ENCODE measurements around the gene YPEL4.
A peak's percentile ranks its signal among the peaks of the same experiment; 100 is the strongest.

Gene YPEL4

DNA sequence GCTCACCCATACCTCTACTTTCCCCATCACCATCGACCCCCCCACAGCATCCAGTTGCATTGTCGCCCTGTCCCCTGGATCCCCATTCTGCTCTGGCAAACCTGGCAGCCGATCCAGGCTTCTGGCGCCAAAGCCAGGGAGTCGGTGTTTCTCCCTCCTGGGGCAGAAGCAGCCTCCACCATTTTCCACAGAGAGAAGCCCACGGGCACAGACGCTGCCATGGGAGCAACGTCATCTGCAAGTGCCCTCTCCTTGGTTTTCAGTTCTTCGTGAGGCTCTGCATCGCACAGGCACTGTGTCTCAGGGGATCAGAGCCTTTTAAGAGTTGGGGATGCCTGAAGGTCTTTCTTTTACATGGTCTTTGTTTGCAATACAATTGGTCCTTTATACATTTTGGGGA is 2.3 kb downstream of the YPEL4 start:
- no peak for DNase-seq (ENCODE audit: low spot score)
- in situ Hi-C loops (cut with MboI; ENCODE audit: low pct_unique_long_range_greater_than_20kb, low sequenced_read_pairs, unreplicated experiment), result loop anchor here (25.0 kb wide), 1 partner anchor 285 kb away; no protein-coding TSS in a partner anchor
- TF ChIP-seq, protein P1, sequence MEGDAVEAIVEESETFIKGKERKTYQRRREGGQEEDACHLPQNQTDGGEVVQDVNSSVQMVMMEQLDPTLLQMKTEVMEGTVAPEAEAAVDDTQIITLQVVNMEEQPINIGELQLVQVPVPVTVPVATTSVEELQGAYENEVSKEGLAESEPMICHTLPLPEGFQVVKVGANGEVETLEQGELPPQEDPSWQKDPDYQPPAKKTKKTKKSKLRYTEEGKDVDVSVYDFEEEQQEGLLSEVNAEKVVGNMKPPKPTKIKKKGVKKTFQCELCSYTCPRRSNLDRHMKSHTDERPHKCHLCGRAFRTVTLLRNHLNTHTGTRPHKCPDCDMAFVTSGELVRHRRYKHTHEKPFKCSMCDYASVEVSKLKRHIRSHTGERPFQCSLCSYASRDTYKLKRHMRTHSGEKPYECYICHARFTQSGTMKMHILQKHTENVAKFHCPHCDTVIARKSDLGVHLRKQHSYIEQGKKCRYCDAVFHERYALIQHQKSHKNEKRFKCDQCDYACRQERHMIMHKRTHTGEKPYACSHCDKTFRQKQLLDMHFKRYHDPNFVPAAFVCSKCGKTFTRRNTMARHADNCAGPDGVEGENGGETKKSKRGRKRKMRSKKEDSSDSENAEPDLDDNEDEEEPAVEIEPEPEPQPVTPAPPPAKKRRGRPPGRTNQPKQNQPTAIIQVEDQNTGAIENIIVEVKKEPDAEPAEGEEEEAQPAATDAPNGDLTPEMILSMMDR (IDR thresholded peaks at IDR 0.05; ENCODE audit: extremely low read depth, insufficient read depth, missing control alignments), result no peak

DNA sequence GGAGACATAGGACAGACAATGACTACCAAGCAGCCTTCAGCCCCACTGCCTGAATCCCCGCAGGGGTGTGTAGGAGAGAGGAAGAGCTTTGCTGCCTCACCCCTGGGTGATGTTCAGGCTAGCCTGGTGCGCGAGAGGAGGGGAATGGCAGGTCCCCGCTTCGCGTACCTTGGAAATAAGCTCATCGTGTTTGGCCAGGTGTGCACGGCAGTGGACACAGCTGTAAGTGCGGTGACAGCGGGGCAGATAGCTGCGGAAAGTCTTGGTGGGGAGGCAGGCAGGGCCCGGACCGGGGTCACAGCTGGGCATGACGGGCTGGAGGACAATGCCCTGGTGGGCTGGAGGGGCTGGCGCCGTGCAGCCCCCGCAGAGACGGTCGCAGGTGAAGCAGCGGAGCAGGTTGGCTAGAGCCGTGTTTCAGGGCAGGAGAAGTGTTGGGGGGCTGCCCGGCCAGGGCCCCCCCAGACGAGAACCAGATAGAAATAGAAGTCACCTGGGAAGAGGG is 2.9 kb downstream of the YPEL4 start:
- DNase-seq (ENCODE audit: low spot score), result no peak
- TF ChIP-seq, protein P1 (IDR thresholded peaks at IDR 0.05; ENCODE audit: extremely low read depth, insufficient read depth, missing control alignments), result no peak
- in situ Hi-C loops (cut with MboI; ENCODE audit: low pct_unique_long_range_greater_than_20kb, low sequenced_read_pairs, unreplicated experiment), result loop anchor here (25.0 kb wide), 1 partner anchor 285 kb away; no protein-coding TSS in a partner anchor

DNA sequence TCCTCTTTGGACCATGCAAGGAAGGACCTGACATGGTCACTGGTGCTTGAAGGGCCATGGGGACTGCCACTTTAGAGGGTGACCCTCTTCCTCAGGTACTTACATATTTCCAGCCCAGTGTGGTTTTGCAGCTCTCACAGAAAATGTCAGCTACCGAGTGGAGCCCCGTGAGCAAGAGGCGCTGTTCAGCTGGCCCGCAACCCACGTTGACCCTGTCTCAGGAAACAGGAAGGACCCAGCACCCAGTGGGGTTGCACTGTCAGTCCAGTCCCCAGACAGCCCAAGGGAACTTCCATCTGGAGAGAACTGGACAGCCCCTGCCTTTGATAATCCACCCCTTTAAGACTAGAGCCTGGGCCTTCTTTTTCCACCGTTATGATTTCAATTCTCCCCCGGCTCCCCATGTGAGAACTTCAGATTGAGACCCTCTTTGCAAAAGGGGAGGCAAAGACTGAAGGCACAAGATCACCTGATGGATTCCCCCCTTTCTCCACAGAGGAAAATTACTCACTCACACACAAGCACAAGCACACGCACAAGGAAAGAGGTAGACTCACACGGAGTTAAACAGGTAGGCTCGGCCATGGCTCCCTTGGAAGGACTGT is 3.4 kb downstream of the YPEL4 start:
- in situ Hi-C loops (cut with MboI; ENCODE audit: low pct_unique_long_range_greater_than_20kb, low sequenced_read_pairs, unreplicated experiment), result loop anchor here (25.0 kb wide), 1 partner anchor 284 kb away; no protein-coding TSS in a partner anchor
- TF ChIP-seq, protein P1 (IDR thresholded peaks at IDR 0.05; ENCODE audit: extremely low read depth, insufficient read depth, missing control alignments), result no peak
- DNase-seq (ENCODE audit: low spot score), result peak; percentile 22

DNA sequence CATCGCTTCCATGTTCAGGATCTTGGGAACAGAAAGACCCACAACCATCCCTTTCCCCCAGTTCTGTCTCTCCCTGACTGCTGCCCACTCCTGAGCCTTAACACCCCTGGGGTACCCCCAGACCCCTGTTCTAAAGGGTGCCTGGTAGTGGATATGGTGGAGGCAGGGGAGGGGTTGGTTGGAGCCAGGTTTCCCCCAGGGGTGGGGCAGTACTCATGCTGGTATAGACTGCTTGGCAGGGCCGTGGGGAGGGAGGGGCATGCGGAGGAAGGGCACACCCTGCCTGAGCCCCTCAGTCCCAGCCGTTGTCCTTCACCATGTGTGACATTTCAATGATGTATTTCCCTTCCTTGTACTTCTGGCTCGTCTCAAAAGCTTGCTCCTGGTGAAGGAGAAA is 4.0 kb downstream of the YPEL4 start:
- in situ Hi-C loops (cut with MboI; ENCODE audit: low pct_unique_long_range_greater_than_20kb, low sequenced_read_pairs, unreplicated experiment), result loop anchor here (25.0 kb wide), 1 partner anchor 283 kb away; no protein-coding TSS in a partner anchor
- TF ChIP-seq, protein P1 (IDR thresholded peaks at IDR 0.05; ENCODE audit: extremely low read depth, insufficient read depth, missing control alignments), result no peak
- DNase-seq (ENCODE audit: low spot score), result no peak

DNA sequence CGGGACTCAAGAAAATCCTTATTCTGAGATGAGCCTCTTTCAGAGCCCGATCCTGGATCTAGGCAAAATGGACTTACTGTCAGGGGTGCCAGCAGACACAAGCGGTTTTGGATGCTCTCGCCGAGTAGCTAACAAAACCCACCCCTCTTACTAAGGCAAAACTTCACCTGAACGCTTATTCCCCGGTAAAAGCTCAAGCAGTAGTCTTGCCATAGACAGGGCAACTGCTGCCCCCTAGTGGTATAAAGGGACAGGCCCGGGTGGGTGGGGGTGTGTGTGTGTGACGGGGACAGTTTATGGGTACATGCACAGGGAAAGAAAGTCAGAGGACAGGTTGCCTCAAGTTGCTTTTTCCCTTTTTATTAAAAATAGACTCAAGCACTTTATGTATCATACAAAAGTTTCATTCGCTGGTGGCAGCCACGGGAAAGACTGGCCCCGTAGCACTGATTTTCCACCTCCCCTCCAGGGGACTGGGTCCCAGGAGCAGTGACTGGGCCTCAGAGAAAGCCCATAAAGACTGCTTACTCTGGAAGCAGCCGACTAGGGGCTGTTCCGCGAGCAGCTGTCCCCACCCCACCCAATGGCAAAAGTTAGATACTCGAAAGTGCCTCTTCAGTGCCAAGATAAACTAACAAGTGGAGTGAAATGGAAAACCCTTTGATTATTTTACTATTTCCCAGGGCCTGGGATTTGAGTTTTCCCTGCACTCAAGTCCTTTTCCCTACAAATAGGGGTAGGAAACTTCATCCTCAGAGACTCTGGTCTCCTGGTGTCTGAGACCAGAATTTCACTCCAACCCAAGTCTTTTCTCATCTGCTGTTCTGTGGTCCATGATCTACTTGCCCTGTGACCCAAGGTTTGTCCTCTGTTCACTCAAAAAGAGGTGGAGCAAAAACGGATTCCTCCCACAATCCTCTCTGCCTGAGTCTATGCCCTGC is 4.7 kb downstream of the YPEL4 start:
- in situ Hi-C loops (cut with MboI; ENCODE audit: low pct_unique_long_range_greater_than_20kb, low sequenced_read_pairs, unreplicated experiment), result loop anchor here (25.0 kb wide), 1 partner anchor 283 kb away; no protein-coding TSS in a partner anchor
- DNase-seq (ENCODE audit: low spot score), result peak; percentile 84

DNA sequence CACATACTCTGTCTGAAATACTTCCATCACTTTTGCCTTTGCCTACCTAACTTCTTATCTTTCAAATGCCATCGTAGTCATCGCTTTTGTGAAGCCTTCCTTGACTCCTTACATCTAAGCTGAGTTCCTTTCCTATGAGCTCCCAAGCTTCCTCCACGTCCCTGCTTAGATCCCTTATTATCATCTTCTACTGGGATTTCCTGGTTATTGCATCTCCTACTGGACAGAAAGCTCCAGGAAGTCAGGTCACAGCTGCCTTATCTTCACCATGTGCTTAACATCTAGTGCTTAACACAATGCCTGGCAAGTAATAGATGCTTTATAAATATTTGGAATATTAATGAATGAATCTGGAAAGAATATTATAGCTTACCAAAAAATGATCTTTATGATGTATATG is 5.9 kb downstream of the YPEL4 start:
- in situ Hi-C loops (cut with MboI; ENCODE audit: low pct_unique_long_range_greater_than_20kb, low sequenced_read_pairs, unreplicated experiment), result loop anchor here (25.0 kb wide), 1 partner anchor 282 kb away; no protein-coding TSS in a partner anchor
- TF ChIP-seq, protein P1 (IDR thresholded peaks at IDR 0.05; ENCODE audit: extremely low read depth, insufficient read depth, missing control alignments), result no peak
- DNase-seq (ENCODE audit: low spot score), result no peak

More for the DNA sequence above, 4.7 kb downstream of the YPEL4 start:
- TF ChIP-seq, protein P1 (IDR thresholded peaks at IDR 0.05; ENCODE audit: extremely low read depth, insufficient read depth, missing control alignments), result peak; percentile 83

All from GM13977 (cell line).